LNCAP (cell line): ENCODE data around the gene MMP17.

Source experiments
- TF ChIP-seq, protein P1 (sequence below): fragments of 450-650 bp; IDR thresholded peaks from 2 replicates; pipeline ENCODE4 v1.5.1; 2017; ENCODE audit warnings: mild to moderate bottlenecking

Gene MMP17

GRCh38 chr12:131829356-131829747, 1.2 kb downstream of the MMP17 start:
- TF ChIP-seq, protein P1, sequence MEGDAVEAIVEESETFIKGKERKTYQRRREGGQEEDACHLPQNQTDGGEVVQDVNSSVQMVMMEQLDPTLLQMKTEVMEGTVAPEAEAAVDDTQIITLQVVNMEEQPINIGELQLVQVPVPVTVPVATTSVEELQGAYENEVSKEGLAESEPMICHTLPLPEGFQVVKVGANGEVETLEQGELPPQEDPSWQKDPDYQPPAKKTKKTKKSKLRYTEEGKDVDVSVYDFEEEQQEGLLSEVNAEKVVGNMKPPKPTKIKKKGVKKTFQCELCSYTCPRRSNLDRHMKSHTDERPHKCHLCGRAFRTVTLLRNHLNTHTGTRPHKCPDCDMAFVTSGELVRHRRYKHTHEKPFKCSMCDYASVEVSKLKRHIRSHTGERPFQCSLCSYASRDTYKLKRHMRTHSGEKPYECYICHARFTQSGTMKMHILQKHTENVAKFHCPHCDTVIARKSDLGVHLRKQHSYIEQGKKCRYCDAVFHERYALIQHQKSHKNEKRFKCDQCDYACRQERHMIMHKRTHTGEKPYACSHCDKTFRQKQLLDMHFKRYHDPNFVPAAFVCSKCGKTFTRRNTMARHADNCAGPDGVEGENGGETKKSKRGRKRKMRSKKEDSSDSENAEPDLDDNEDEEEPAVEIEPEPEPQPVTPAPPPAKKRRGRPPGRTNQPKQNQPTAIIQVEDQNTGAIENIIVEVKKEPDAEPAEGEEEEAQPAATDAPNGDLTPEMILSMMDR = no peak

GRCh38 chr12:131829791-131830334, 1.7 kb downstream of the MMP17 start:
- TF ChIP-seq, protein P1 = no peak

DNA sequence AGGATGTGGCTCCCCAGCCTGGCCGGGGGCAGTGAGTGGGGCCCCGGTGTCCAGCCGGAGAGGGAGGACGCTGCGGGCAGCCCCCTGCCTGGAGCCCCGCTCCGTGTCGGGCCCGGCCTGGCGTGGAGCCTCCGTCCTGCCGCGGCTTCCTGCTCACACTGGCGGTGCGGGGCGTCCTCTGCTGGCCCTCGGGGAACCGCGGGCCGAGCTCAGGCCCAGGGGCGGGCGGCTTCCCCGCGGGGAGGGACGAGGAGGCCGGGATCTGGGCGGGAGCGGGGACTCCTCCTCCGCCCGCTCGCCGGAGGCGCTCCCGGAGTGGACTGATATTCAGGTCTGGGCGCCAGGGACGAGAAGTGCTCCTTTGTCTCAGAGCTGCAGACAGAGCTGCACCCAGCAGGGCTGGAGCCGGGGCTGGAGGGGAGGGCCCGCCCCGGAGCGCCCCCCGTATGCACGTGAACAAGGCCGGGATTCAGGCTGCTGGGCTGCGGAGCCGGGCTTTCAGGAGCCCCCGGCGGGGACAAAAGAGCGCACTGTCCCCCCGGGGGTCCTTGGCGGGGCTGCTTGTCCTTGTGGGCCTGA, 2.2 kb downstream of the MMP17 start:
- TF ChIP-seq, protein P1 = peak; percentile 63

DNA sequence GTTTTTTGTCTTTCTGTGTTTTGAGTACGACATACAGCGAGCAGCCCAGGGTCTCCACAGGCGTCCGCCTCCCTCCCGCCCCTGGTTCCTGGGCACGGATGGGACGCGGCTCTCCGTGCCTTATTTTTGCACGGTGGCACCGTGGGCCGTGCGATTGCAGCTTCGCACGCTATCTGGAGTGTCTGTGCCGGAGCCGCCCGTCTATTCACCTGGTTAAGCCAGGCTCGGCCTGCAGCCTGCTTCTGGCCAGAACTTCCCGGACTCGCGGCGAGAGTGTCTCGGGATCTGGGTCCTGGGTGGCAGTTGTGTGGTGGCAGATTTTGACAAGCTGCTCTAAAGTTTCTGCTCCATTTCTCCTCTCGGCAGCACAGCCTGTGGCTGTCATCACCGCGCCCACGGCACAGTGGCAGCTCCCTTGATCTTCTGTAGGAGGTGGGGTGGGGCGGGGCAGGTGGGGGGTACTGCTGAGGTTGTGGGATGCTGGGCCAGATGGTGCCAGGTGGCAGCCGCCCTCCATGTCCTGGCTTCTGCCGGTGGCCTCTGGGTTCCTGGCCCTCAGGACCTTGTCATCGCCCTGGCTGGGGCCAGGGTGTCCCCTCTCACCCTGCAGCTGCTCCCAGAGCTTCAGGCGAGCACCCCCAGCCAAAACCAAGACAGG, 2.9 kb downstream of the MMP17 start:
- TF ChIP-seq, protein P1 = no peak

GRCh38 chr12:131831635-131832041, 3.4 kb downstream of the MMP17 start:
- TF ChIP-seq, protein P1 = no peak

DNA sequence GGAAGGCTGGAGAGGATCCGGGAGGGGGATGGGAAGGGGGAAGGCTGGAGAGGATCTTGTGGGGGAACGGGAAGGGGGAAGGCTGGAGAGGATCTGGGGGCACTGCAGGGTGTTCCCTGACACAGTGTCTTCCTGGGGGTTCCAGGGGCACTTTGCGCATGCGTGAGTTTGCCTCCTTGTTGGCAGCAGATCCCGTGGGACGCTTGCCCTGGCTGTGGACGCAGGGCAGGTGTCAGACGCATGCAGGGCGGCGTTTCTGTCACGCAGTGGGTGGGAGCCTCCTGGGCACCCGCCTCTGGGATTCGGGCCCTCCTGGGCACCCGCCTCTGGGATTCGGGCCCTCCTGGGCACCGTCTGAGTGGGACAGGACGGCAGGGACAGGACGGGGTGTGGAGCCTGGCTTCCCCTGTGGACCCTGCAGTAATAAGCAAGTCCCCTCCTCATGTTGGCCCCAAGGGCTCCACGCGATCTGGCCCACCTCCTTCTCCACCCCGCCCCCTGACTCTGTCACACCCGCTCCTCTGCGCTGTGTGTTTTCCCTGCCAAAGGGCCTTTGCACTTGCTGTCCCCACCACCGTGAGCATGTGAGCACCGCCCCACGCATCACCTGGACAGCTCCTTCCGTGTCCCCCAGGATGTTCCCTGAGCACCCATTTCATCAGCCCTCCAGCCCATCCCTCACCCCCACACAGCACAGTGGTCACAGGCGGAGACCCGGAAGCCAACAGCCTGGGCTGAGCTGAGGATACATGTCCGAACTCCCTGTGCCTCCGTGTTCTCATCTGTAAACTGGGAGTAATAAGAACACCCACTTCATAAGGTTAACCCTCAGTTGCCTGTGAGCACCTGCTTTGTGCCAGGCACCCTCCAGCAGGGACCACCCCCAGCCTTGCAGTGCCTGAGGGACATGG, 4.4 kb downstream of the MMP17 start:
- TF ChIP-seq, protein P1 = no peak

DNA sequence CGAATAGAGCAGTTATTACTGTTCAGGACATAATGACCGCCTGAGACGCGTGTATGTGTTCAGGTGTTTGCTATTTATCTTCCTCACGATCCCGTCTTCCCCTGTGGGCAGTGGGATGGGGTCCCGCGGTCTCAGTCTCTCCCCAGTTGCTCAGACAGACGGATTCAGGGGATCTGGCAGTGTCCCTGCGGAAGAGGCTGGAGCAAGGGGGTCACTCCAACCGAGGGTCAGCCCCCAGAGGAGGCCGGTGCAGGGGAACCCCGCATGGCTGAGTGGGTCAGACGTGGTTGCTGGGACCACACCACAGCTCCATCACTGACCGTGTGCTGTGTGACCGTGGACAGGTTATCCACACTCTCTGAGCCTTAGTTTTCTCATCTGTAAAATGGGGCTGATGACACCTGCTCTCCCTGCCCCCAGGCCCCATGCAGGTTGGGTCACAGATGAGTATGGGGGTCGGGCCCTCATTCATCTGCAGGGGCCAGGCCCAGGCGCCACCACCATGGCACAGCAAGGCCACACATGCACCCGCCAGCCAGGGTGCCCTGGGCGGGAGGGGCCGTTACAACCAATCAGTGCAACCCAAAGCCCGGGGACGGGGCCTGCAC, 5.2 kb downstream of the MMP17 start:
- TF ChIP-seq, protein P1 = no peak
